Measurements from ENCODE around the gene GMCL2. TPM values are rescaled to one million over a fixed set of nuclear protein-coding genes. Genes with fewer than 3 reads are reported as not detected.

GMCL2 gene
- total and polyA plus RNA-seq, 9 of the 15 experiments (the other 6 are each of a cell fraction or from before 2014, with no cell fraction given): 0.04 TPM; not detected in 8

- no peak for TF ChIP-seq ZBTB40 (IDR thresholded peaks at IDR 0.05)
- no peak for TF ChIP-seq ZBTB40 (CRISPR knock-in tag; IDR thresholded peaks at IDR 0.05)
- TF ChIP-seq ZNF644 (tag; IDR thresholded peaks at IDR 0.05; ENCODE audit: low read depth): no peak
- no peak for TF ChIP-seq ERF (CRISPR knock-in tag; IDR thresholded peaks at IDR 0.05)
- TF ChIP-seq, protein P1, sequence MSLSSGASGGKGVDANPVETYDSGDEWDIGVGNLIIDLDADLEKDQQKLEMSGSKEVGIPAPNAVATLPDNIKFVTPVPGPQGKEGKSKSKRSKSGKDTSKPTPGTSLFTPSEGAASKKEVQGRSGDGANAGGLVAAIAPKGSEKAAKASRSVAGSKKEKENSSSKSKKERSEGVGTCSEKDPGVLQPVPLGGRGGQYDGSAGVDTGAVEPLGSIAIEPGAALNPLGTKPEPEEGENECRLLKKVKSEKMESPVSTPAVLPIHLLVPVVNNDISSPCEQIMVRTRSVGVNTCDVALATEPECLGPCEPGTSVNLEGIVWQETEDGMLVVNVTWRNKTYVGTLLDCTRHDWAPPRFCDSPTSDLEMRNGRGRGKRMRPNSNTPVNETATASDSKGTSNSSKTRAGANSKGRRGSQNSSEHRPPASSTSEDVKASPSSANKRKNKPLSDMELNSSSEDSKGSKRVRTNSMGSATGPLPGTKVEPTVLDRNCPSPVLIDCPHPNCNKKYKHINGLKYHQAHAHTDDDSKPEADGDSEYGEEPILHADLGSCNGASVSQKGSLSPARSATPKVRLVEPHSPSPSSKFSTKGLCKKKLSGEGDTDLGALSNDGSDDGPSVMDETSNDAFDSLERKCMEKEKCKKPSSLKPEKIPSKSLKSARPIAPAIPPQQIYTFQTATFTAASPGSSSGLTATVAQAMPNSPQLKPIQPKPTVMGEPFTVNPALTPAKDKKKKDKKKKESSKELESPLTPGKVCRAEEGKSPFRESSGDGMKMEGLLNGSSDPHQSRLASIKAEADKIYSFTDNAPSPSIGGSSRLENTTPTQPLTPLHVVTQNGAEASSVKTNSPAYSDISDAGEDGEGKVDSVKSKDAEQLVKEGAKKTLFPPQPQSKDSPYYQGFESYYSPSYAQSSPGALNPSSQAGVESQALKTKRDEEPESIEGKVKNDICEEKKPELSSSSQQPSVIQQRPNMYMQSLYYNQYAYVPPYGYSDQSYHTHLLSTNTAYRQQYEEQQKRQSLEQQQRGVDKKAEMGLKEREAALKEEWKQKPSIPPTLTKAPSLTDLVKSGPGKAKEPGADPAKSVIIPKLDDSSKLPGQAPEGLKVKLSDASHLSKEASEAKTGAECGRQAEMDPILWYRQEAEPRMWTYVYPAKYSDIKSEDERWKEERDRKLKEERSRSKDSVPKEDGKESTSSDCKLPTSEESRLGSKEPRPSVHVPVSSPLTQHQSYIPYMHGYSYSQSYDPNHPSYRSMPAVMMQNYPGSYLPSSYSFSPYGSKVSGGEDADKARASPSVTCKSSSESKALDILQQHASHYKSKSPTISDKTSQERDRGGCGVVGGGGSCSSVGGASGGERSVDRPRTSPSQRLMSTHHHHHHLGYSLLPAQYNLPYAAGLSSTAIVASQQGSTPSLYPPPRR (CRISPR knock-in tag; IDR thresholded peaks at IDR 0.05; ENCODE audit: borderline replicate concordance): no peak
- no peak for TF ChIP-seq ZNF551 (CRISPR knock-in tag; IDR thresholded peaks at IDR 0.05)
- no peak for TF ChIP-seq ZNF143 (CRISPR knock-in tag; IDR thresholded peaks at IDR 0.05)
- TF ChIP-seq, protein P2, sequence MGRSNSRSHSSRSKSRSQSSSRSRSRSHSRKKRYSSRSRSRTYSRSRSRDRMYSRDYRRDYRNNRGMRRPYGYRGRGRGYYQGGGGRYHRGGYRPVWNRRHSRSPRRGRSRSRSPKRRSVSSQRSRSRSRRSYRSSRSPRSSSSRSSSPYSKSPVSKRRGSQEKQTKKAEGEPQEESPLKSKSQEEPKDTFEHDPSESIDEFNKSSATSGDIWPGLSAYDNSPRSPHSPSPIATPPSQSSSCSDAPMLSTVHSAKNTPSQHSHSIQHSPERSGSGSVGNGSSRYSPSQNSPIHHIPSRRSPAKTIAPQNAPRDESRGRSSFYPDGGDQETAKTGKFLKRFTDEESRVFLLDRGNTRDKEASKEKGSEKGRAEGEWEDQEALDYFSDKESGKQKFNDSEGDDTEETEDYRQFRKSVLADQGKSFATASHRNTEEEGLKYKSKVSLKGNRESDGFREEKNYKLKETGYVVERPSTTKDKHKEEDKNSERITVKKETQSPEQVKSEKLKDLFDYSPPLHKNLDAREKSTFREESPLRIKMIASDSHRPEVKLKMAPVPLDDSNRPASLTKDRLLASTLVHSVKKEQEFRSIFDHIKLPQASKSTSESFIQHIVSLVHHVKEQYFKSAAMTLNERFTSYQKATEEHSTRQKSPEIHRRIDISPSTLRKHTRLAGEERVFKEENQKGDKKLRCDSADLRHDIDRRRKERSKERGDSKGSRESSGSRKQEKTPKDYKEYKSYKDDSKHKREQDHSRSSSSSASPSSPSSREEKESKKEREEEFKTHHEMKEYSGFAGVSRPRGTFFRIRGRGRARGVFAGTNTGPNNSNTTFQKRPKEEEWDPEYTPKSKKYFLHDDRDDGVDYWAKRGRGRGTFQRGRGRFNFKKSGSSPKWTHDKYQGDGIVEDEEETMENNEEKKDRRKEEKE (IDR thresholded peaks at IDR 0.05; ENCODE audit: borderline replicate concordance in 1 of 2, control insufficient read depth in 1 of 2, low read depth in 2 of 2, low read length in 1 of 2): no peak
These were observed 4.9 kb downstream of the GMCL2 start (continued) for GRCh38 chr5:178182158-178182876.

All from K562 (cell line).